Astrocyte (in vitro differentiated cells and primary cell): ENCODE results near the gene JAK2. TPM values are rescaled to one million over a fixed set of nuclear protein-coding genes. Genes with fewer than 3 reads are reported as not detected.

ENCODE experiments used
- DNase-seq: peaks from one replicate; pipeline ENCODE4 v3.0.0-alpha.2; 2010; ENCODE audit warnings: low read depth
- FAIRE-seq: peaks from 2 replicates; lab custom pipeline; 2011; peaks lifted over from hg19 to GRCh38; lab: Jason Lieb, UNC
- H2AFZ ChIP-seq: 2 replicates; pipeline ENCODE4 v1.6.0; 2012; ENCODE audit warnings: low read depth, low read length, inconsistent platforms
- H3K27ac ChIP-seq: 2 replicates; pipeline ENCODE4 v1.5.1; 2011; ENCODE audit warnings: low read depth, low read length, inconsistent platforms
- H3K27me3 ChIP-seq: 2 replicates; pipeline ENCODE4 v1.6.0; 2011; ENCODE audit warnings: low read length, inconsistent platforms; ENCODE audit not compliant: insufficient read depth
- H3K36me3 ChIP-seq: 2 replicates; pipeline ENCODE4 v1.5.1; 2011; ENCODE audit warnings: low read length, inconsistent platforms; ENCODE audit not compliant: insufficient read depth
- H3K4me1 ChIP-seq: 2 replicates; pipeline ENCODE4 v1.5.1; 2011; ENCODE audit warnings: low read length, inconsistent platforms; ENCODE audit not compliant: insufficient read depth
- H3K4me2 ChIP-seq: 2 replicates; pipeline ENCODE4 v1.6.0; 2012; ENCODE audit warnings: low read length, inconsistent platforms
- H3K4me3 ChIP-seq: 2 replicates; pipeline ENCODE4 v1.5.1; 2011; ENCODE audit warnings: low read depth, mild to moderate bottlenecking, low read length, inconsistent platforms; ENCODE audit not compliant: insufficient read depth
- H3K79me2 ChIP-seq: 2 replicates; pipeline ENCODE4 v1.6.0; 2012; ENCODE audit warnings: mild to moderate bottlenecking, low read length, inconsistent platforms; ENCODE audit not compliant: insufficient read depth
- H3K9ac ChIP-seq: 2 replicates; pipeline ENCODE4 v1.6.0; 2012; ENCODE audit warnings: mild to moderate bottlenecking, low read length, inconsistent platforms
- H3K9me3 ChIP-seq: 2 replicates; pipeline ENCODE4 v1.5.1; 2012; ENCODE audit warnings: low read depth, mild to moderate bottlenecking, low read length, inconsistent platforms; ENCODE audit not compliant: insufficient read depth
- H4K20me1 ChIP-seq: 2 replicates; pipeline ENCODE4 v1.6.0; 2012; ENCODE audit warnings: low read length, inconsistent platforms; ENCODE audit not compliant: insufficient read depth
- H3K27ac Mint-ChIP-seq: one replicate; pipeline ENCODE4 v1.8.0; 2021; ENCODE audit warnings: mild to moderate bottlenecking, mixed read lengths; ENCODE audit not compliant: unreplicated experiment
- H3K27me3 Mint-ChIP-seq: one replicate; pipeline ENCODE4 v1.8.0; 2021; ENCODE audit warnings: low read depth, mixed read lengths; ENCODE audit not compliant: unreplicated experiment
- H3K36me3 Mint-ChIP-seq: one replicate; pipeline ENCODE4 v1.8.0; 2021; ENCODE audit warnings: low read depth, mixed read lengths; ENCODE audit not compliant: unreplicated experiment
- H3K4me1 Mint-ChIP-seq: one replicate; pipeline ENCODE4 v1.8.0; 2021; ENCODE audit warnings: low read depth, mixed read lengths; ENCODE audit not compliant: unreplicated experiment
- H3K4me3 Mint-ChIP-seq: one replicate; pipeline ENCODE4 v1.8.0; 2021; ENCODE audit warnings: mild to moderate bottlenecking, moderate library complexity, mixed read lengths; ENCODE audit not compliant: unreplicated experiment
- H3K9me3 Mint-ChIP-seq: one replicate; pipeline ENCODE4 v1.8.0; 2021; ENCODE audit warnings: mild to moderate bottlenecking, mixed read lengths; ENCODE audit not compliant: unreplicated experiment
- CTCF ChIP-seq: IDR thresholded peaks from 2 replicates; pipeline ENCODE4 v1.5.1; 2011; ENCODE audit warnings: low read depth, mild to moderate bottlenecking, inconsistent platforms, low read length, moderate library complexity; ENCODE audit not compliant: insufficient read depth
- EZH2 ChIP-seq: IDR thresholded peaks from 2 replicates; pipeline ENCODE4 v1.6.1; 2012; ENCODE audit warnings: mild to moderate bottlenecking, low read length, inconsistent platforms; ENCODE audit not compliant: insufficient read depth
- total RNA-seq: library from RNA; stranded (reverse); gene quantifications from 2 replicates; pipeline ENCODE4 v1.2.1, GENCODE V29; 2021

Gene JAK2
- total RNA-seq, 1 donor from 2014 or later = 12.3 TPM

- no peak overlapping the region for H3K27ac ChIP-seq
- H2AFZ ChIP-seq = no peak overlapping the region
- H4K20me1 ChIP-seq = no peaks in the 10 kb centered on the region
- no peaks in the 10 kb centered on the region for H3K79me2 ChIP-seq
- no peaks in the 10 kb centered on the region for H3K27me3 ChIP-seq
- no peak for DNase-seq
- H3K9ac ChIP-seq = no peak overlapping the region
- H3K9me3 ChIP-seq = peaks cover 7% of the 10 kb centered on the region
- no peak overlapping the region for H3K4me2 ChIP-seq
- Mint-ChIP-seq H3K4me1 (peaks cover 3% of the 10 kb centered on the region), H3K4me3 (no peak overlapping the region), H3K27ac (no peak overlapping the region), H3K27me3 (no peaks in the 10 kb centered on the region), H3K36me3 (peaks cover 11% of the 10 kb centered on the region), H3K9me3 (peaks cover 2% of the 10 kb centered on the region)
- no peaks in the 10 kb centered on the region for H3K36me3 ChIP-seq
- FAIRE-seq = no peak
- no peak overlapping the region for H3K4me3 ChIP-seq
- no peaks in the 10 kb centered on the region for H3K4me1 ChIP-seq
- TF ChIP-seq EZH2 (no peak), CTCF (no peak)
These were observed 56.5 kb downstream of the JAK2 start for GRCh38 chr9:5041390-5042115.

- FAIRE-seq (no peak), DNase-seq (no peak)
- H3K4me2 ChIP-seq = no peak overlapping the region
- no peaks in the 10 kb centered on the region for H4K20me1 ChIP-seq
- Mint-ChIP-seq H3K27me3 (no peaks in the 10 kb centered on the region), H3K9me3 (peaks cover 2% of the 10 kb centered on the region), H3K27ac (no peak overlapping the region), H3K4me1 (peaks cover 3% of the 10 kb centered on the region), H3K4me3 (no peak overlapping the region), H3K36me3 (peaks cover 11% of the 10 kb centered on the region)
- no peak overlapping the region for H3K9ac ChIP-seq
- no peaks in the 10 kb centered on the region for H3K4me1 ChIP-seq
- H2AFZ ChIP-seq = no peak overlapping the region
- no peaks in the 10 kb centered on the region for H3K79me2 ChIP-seq
- H3K27ac ChIP-seq = no peak overlapping the region
- no peak for TF ChIP-seq CTCF
- H3K36me3 ChIP-seq = no peaks in the 10 kb centered on the region
- H3K27me3 ChIP-seq = no peaks in the 10 kb centered on the region
- no peak overlapping the region for H3K4me3 ChIP-seq
- peaks cover 7% of the 10 kb centered on the region for H3K9me3 ChIP-seq
These were observed 57.6 kb downstream of the JAK2 start for GRCh38 chr9:5042661-5043178.

- Mint-ChIP-seq H3K36me3 (peaks cover 11% of the 10 kb centered on the region), H3K4me1 (peaks cover 3% of the 10 kb centered on the region), H3K4me3 (no peak overlapping the region), H3K27me3 (no peaks in the 10 kb centered on the region), H3K27ac (no peak overlapping the region), H3K9me3 (peaks cover 2% of the 10 kb centered on the region)
- Histone ChIP-seq H3K27ac (no peak overlapping the region), H3K36me3 (no peaks in the 10 kb centered on the region), H3K79me2 (no peaks in the 10 kb centered on the region), H3K4me3 (no peak overlapping the region), H3K9ac (no peak overlapping the region), H4K20me1 (no peaks in the 10 kb centered on the region), H2AFZ (no peak overlapping the region), H3K4me2 (no peak overlapping the region), H3K27me3 (no peaks in the 10 kb centered on the region), H3K4me1 (no peaks in the 10 kb centered on the region), H3K9me3 (peaks cover 7% of the 10 kb centered on the region)
- TF ChIP-seq CTCF = no peak
- no peak for TF ChIP-seq EZH2
- DNase-seq (no peak), FAIRE-seq (peak; percentile 69)
These were observed 58.3 kb downstream of the JAK2 start for GRCh38 chr9:5043381-5043780.
